Activated CD8-positive, alpha-beta memory T cell treated with anti-CD3 and anti-CD28 coated beads, Interleukin-2, amount 50 U/mL, for 1 hour (primary cell): ENCODE measurements around the gene ACSL5.
A peak's percentile ranks its signal among the peaks of the same experiment; 100 is the strongest.

ENCODE experiments used
- DNase-seq: peaks from one replicate; pipeline ENCODE4 v3.0.0-alpha.2; 2020; ENCODE audit errors: extremely low read depth

ACSL5 gene

GRCh38 chr10:112407696-112408095 lies 33.8 kb downstream of the ACSL5 start:
- DNase-seq = no peak

GRCh38 chr10:112409299-112409698 lies 35.4 kb downstream of the ACSL5 start:
- no peak for DNase-seq

DNA sequence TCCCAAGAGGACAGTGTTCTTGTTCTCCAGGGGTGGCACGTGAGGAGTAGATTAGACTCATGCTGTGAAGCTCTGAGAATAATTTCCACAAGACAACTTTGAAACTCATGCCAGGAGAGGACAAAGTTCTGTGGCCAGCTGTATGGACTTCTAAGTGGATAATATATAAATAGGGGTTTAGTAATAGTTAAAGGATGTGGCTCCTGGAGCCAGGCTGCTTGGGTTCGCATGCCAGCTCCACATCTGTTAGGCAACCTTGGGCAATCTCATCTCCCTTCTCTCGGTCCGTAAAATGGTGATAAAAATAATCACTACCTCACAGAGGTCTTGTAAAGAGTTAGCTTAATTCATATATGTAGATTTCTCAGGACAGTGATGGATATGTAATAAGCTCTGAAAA lies 35.8 kb downstream of the ACSL5 start:
- DNase-seq = no peak

- no peak for DNase-seq
Measured at GRCh38 chr10:112412696-112413095, 38.8 kb downstream of the ACSL5 start.

DNA sequence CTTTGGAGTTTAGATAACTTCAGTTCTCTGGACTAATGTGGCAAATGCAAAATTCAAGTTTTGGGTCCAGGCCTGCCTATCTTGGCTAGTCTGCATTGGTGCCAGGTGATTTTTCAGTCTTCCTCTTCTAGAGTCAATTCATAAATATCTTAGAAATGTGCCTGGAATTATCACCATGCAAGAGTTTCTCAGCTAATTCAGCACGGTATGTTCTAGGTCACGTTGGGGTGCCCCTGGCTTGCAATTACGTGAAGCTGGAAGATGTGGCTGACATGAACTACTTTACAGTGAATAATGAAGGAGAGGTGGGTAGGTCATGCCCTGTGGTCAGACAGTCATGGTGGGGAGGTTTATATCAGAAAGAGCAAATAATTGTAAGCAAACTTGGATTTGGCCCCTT lies 47.8 kb downstream of the ACSL5 start:
- DNase-seq = no peak

- no peak for DNase-seq
Measured at GRCh38 chr10:112424651-112425050, 50.7 kb downstream of the ACSL5 start.

DNA sequence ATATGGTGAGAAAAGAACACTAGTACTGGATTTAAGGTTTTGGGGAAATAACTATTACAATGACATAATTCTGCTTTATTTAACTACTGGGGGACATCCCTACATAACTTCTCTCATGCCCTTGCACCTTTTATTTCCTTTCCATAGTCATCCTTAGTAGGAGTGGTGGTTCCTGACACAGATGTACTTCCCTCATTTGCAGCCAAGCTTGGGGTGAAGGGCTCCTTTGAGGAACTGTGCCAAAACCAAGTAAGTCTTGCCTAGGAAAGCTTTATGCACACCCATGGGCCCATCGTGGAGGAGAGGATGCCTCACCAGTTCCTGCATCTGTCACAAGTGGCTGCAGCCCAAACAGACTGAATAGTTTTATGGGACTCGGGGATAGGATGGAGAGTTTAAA lies 52.2 kb downstream of the ACSL5 start:
- DNase-seq = no peak

GRCh38 chr10:112429147-112429546 lies 55.2 kb downstream of the ACSL5 start:
- no peak for DNase-seq

DNA sequence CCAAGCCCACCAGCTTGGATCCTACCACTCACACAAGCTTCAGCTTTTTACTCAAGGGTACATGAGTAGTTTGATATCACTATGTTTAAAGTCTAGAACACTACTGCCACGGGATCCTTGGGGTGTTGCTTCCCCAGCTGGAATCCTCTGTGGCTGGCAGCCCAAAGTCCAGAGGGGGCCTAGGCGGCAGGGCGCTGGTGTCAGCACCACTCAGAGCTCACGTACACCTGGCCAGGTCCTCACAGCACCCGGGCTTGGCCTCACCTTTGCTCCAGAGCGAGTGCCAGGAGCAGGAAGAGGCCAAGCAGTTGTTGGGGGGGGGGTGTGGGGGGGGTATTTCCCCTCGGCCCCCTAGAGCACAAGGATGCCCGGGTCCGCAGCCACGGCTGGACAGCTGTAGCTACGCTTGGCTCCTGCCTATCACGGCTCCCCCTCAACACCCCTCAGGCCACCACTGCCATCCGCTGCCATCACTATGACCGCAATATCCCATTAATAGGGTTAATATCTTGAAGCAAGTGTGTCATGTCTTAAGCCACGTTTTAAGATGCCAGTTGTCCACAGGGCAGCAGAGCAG lies 55.8 kb downstream of the ACSL5 start:
- DNase-seq = no peak

DNA sequence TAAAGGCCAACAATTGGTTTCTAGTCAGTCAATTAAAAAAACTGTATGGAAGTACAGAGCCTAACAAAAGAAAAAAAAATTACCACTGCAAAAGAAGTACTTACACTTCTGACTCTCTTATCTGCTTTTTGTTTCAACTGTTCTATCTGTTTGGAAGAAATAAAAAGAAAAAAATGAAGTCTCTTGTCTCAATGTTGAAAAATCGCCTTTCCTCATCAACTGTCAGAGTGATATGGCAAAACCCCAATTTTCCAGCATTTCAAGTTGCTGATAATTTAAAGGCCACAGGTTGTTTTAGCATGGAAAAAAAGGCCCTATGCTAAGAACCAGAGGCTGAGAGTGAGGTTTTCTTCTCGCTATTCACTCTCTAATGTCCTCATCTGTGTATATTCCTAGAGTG lies 59.2 kb downstream of the ACSL5 start:
- DNase-seq = no peak

GRCh38 chr10:112434988-112435619 lies 61.2 kb downstream of the ACSL5 start:
- no peak for DNase-seq

DNA sequence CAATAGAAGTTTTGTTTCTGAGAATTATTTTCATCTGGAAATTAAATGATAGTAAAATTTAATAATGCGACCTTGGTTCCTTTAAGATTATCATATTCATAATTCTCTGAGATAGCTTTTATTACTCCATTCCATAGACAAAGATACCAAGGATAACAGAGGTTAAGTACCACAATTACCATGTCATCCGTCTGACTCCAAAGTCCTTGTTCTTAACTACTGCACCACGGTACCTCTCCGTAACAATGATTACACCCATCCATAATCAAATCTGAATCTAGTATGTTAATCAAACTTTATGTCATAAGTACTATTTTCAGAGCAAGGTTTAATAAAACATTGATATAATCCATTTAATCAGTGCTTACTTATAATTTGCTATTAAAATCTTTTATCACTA lies 64.4 kb downstream of the ACSL5 start:
- no peak for DNase-seq

DNA sequence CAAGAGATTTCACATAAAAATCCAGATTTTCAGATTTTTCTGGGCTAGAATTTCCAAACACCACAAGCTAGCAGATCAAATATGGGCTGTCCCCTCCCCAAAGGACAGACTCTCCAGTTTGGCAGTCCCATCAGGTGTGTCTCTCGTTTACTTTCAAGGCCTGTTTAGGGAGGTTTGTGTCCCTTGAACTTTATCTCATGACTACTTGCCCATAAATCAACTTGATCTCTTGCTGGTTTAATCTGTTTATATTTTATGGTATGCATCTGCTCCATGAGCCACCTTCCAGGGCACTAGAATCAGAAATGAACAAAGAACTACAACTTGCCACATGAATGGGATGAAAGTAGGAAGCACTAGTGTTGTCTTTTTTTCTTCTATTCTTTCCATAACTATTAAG lies 67.6 kb downstream of the ACSL5 start:
- DNase-seq = no peak

GRCh38 chr10:112442063-112442462 lies 68.1 kb downstream of the ACSL5 start:
- DNase-seq = no peak

GRCh38 chr10:112446055-112446854 lies 72.3 kb downstream of the ACSL5 start:
- DNase-seq = no peak

DNA sequence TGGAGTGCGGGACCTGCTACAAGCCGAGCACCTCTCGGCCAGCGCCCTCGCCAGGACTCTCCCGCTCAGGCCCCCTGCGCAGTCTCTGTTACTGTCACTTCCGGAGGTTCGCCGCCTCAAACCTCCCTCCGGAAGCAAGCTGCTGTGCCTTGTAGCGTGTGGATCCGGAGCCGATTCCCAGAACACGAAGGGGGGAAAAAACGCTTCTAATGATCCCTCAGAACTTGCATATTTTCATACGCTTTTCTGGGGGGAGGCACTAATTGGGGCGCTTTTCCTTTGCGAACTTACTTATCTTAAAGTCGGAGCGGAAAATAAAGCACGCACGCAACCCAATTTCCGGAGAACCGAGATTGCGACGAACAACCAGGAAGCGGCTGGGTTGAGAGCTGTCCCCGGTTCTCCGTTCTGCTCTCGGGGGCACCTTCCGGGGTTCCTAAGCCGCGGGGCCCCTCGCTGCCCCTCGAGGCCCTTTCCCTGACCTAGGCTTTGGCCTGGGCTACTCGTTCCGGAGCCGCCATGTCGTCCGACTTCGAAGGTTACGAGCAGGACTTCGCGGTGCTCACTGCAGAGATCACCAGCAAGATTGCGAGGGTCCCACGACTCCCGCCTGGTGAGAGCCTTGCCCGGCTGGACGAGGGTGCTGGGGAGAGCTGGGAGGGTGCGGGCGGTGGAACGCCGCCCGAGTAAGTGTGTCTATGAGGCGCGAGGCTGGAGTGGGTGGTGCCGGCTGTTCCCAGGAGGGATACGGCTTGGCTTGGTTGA lies 73.1 kb downstream of the ACSL5 start, which contains the start of the genes VTI1A and ZDHHC6:
VTI1A (plus strand) TSS at position 361 of the 765 bp plus-strand sequence; CDS start at position 520, 159 bp downstream.
ZDHHC6 (minus strand) TSS at position 60 of the 765 bp plus-strand sequence. CDS start 1,478 bp downstream, outside the sequence.
- peak; percentile 49 for DNase-seq

GRCh38 chr10:112447620-112447928 lies 73.7 kb downstream of the ACSL5 start:
- no peak for DNase-seq

DNA sequence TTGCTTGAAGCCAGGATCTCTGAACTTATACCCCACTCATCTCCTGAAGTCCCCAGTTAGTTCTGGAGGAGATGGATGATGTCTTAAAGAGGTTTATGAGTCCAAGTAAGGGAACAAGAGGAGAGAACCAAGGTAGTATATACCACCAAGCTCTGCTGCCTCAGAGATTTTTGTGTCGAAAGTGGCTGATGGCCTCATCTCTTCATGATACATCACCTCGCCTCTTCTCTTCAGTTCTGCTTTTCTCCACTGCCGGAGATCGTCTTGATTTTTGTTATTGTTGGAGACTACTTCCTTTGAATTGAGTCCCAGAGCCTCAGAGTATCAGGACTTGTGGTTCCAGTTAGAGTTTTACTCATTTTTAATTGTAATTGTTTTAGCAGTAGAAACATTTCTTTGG lies 75.0 kb downstream of the ACSL5 start:
- no peak for DNase-seq

- no peak for DNase-seq
Measured at GRCh38 chr10:112454910-112455779, 81.2 kb downstream of the ACSL5 start.

GRCh38 chr10:112456533-112456932 lies 82.6 kb downstream of the ACSL5 start:
- no peak for DNase-seq

GRCh38 chr10:112460366-112460765 lies 86.5 kb downstream of the ACSL5 start:
- DNase-seq = no peak
